ENCODE measurements around the gene TMEM63B. TPM values are rescaled to one million over a fixed set of nuclear protein-coding genes. Genes with fewer than 3 reads are reported as not detected.
"Not testable (repeated sequence)": the region's sequence is repeated elsewhere in the genome, so short reads cannot be mapped to it uniquely, and the experiment has no call there.

TMEM63B gene
- 45.2 and 46.7 TPM in 2 replicates for total RNA-seq
- 72.4 TPM for polyA plus RNA-seq (2012)

DNA sequence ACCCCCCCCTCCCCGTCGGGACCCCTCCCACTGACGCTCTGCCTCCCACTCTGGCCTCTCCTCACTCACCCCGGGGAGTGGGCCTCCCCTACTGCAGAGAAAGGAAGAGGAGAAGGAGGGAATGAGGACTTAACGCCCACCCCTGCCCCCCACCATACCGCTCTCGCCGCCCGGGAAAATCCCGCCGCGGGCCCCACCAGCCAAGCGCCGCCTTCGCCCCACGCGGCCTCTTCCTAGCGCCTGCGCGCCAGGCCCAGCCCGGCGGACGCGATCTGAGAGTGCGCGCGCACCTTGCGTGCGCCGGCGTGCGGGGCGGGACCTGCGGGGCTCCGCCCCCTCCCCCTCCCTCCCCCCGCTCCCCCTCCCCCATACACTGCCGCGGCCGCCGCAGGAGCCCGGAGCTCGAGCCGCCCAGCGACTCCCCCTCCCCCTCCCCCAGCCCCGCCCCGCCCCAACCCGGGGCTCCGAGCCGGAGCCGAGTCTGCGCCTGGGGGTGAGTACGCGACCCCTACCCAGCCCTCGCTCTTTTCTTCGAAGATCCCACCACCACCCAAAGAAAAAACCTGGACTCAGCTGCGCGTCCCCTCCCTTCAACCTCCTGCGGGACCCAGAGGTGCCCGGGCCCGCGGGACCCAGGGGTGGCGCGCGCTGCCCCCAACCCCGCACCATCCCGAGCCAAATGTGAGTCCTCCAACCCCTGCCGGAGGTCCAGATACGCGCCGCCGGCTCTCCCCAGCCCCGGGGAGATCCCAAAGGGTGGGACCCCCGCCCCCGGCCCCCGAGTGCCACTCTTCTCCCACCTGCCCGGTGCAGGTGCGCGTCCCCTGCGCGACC is at the start of gene TMEM63B, which contains the start of gene MRPL14:
Gene TMEM63B, plus strand, starts transcription at position 369 of the 834 bp plus-strand sequence. CDS start 7,031 bp downstream, outside the sequence.
Gene MRPL14, minus strand, starts transcription at position 267 of the 834 bp plus-strand sequence. CDS start 10,841 bp downstream, outside the sequence.
- peak; percentile 91 for DNase-seq (ENCODE audit: low read depth)

- no peak for DNase-seq (ENCODE audit: low read depth)
Observed at GRCh38 chr6:44078219-44078826, 49.0 kb upstream of the TMEM63B start.

GRCh38 chr6:44078827-44079671 is 48.3 kb upstream of the TMEM63B start:
- DNase-seq (ENCODE audit: low read depth): peak; percentile 77

- no peak for DNase-seq (ENCODE audit: low read depth)
Observed at GRCh38 chr6:44079672-44080071, 47.7 kb upstream of the TMEM63B start.

GRCh38 chr6:44080561-44081521 is 46.5 kb upstream of the TMEM63B start:
- no peak for DNase-seq (ENCODE audit: low read depth)

DNA sequence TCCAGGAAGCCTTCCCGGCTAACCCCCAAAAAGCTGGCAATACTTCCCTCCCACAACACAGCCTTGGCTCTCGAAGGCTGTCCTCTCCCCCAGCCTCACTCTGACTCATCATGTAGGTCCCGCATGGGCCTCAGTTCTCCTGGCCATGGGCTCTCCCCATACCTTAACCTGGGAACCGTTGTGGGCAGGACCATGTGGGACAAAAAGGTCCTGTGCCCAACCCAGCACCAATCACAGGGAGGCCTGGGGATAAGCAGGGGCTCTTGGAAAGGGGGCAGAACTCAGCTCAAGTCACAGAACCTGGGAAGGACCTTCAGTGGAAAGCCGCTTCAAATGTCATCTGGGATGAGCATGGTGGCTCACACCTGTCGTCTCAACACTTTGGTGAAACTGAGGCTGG is 45.6 kb upstream of the TMEM63B start:
- no peak for DNase-seq (ENCODE audit: low read depth)

DNA sequence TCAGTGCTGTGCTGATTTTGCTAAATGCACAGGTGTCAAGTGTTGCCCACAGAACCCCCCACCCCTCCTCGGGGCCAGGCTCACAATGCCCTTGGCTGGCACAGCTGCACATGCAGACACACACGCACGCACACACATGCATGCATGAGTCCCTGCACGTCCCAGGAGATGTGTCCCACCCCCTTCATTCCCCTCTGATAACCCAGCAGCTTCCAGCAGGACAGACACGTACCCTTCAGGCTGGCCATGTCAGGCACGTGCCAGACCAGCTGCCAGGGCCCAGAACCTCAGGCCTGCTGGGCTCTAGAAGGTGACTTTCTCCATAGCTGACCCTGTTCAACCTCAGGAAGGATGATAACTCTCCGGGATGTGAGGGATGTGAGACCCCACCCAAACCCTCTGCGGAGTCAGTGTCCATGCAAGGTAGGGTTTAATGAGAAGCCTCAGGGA is 44.5 kb upstream of the TMEM63B start:
- no peak for DNase-seq (ENCODE audit: low read depth)

DNA sequence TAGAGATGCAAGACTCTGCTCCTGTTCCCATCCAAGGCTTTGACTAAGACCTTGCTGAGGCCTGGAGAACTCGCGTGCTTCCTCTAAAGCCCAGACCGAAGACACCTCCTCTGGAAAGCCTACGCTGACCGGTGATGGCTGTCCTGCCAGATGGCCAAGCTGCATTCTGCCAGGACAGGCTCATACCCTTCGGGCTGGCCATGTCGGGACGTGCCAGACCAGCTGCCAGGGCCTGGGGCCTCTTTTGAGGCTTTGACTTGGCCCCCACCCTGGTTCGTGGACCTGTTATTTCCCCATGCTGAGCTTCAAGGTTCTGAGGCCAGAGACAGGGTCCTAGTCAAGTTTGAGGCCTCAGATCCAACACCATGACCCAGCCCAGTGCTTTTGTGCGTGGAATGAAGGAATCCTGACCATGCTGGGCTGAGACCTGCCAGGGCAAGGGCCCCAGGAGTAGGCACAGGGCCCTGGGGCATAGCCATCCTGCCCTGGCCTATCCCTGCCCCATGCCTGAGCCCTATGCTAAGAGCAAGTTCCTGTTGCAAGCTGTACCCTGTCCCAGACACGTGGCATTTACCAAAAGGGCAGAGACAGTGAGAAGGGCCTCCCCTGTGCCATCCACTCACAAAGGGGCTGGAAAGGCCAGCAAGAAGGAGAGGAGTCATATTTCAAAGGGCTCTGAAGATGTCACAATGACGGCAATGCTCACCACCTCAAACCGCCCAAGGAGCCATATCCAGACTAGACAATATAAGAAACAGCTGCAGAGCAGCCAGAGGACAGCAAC is 42.9 kb upstream of the TMEM63B start:
- DNase-seq (ENCODE audit: low read depth): peak; percentile 78

DNA sequence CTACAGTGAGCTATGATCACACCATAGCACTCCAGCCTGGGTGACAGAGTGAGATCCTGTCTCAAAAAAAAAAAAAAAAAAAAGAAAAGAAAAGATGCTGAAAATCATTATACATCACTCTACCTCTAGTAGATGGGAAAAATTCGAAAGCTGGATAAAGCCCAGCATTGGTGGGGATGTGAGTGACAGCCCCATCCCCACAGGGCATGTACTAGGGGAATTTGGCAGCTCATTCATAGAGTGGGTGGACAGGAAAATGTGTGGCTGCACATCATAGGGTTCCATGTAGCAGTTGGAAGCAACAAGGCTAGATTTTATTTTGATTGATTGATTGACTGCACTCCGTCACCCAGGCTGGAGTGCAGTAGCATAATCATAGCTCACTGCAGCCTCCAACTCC is 42.1 kb upstream of the TMEM63B start:
- DNase-seq (ENCODE audit: low read depth): no peak

GRCh38 chr6:44086931-44087574 is 40.3 kb upstream of the TMEM63B start:
- DNase-seq (ENCODE audit: low read depth): no peak

GRCh38 chr6:44087623-44088022 is 39.7 kb upstream of the TMEM63B start:
- no peak for DNase-seq (ENCODE audit: low read depth)

GRCh38 chr6:44088827-44089590 is 38.3 kb upstream of the TMEM63B start:
- DNase-seq (ENCODE audit: low read depth): no peak

- DNase-seq (ENCODE audit: low read depth): no peak
Observed at GRCh38 chr6:44090465-44090864, 36.9 kb upstream of the TMEM63B start.

GRCh38 chr6:44091356-44091755 is 36.0 kb upstream of the TMEM63B start:
- DNase-seq (ENCODE audit: low read depth): not testable (repeated sequence)

DNA sequence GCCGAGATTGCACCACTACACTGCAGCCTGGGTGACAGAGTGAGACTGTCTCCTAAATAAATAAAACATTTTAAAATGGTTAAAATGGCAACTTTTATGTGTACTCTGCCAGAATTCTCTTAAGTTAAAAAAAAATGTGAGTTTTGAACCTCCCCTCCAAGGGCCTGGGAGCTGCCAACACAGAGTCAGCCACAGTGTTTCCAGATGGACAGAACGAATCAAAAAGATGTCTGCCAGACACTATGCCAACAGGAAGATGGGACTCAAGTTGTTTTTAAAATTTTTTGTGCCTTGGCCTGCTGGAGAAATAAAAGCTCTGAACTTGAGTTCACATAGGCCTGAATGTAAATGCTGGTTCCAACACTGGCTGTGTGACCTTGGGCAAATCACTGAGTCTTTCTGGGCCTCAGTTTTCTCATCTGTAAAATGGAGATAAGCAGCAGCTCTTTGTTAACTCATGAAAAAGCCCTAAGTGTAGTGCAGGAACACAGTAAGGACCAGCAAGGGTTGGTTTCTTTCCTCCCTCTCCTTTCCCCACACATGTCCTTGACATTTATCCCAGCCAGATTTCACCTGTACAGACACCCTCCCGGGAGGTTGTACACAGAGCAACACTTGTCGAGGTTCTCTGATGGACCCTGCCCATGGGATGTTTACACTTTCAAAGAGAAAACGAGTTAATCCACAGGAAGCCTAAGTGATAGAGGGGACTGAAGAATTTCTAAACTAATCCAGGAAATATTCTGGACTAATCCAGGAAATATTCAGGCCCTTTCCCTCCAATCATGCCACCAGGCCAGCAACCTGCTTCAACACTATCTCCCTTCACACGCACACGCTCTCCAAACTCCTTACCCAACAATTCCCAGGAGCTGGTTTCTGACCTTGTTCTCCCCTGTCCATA is 35.1 kb upstream of the TMEM63B start:
- DNase-seq (ENCODE audit: low read depth): no peak

GRCh38 chr6:44093066-44093465 is 34.3 kb upstream of the TMEM63B start:
- DNase-seq (ENCODE audit: low read depth): no peak

DNA sequence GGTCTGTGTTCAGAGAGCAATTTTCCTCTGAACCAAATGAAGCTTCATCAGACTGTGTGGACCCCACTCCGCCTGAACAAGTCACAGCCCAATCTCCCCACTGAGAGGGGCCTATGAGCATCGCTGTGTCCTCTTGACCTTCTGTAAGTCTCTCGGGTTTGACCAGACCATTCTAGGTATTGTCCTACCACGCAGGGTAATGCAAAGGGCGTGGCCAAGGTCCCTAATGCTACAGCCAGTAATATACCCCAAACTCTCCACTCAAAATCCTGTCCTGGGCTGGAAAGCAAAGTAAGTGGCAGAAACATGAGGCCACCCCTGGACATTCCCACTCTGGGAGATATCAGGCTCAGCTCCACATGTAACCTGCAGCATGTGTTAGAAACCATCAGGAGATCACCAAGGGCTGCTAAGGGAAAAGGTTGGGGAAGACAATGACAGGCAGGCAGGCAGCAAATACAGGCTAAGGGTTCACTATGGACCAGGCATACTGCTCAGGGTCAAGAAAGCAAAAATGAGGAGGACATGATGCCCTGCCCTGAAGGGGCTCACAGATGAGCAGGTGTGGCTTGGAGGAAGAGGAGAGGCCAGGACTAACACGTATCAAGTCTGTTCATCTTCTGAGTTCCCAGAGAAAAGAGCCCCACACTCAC is 33.5 kb upstream of the TMEM63B start:
- DNase-seq (ENCODE audit: low read depth): no peak
